Measurements from ENCODE around the gene LCLAT1.
A peak's percentile ranks its signal among the peaks of the same experiment; 100 is the strongest.

Gene LCLAT1

DNA sequence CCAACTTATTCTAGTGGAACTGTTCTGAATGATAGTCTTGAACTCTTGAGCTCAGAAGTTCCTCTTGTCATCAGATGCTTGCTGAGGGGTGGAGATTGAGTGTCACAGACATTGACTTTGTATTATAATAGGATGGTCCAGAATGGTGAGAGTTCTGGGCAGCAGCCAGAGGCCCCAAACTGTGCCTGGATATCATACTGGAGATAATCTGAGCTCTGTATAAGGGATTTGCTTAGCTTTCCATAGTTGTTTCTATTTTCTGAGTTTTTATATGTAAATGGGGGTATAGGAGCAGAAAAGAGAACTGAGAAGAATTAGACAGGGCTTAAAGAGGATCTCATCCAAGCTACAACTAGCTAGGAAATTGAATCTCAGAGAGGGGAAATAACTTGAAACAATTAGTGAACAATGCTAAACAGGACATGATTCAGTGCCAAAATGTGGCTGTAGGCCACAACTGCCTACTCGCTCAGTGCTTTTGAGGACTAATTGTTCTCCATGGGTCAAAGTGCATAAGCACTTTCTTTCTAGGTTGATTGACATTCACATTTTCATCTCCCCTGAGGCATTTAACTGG lies 10.1 kb upstream of the LCLAT1 start:
- POLR2A ChIA-PET: no interaction called here
- TF ChIP-seq ZNF585B (tag by site-specific recombination; IDR thresholded peaks at IDR 0.05): peak; percentile 80
- TF ChIP-seq, protein P1, sequence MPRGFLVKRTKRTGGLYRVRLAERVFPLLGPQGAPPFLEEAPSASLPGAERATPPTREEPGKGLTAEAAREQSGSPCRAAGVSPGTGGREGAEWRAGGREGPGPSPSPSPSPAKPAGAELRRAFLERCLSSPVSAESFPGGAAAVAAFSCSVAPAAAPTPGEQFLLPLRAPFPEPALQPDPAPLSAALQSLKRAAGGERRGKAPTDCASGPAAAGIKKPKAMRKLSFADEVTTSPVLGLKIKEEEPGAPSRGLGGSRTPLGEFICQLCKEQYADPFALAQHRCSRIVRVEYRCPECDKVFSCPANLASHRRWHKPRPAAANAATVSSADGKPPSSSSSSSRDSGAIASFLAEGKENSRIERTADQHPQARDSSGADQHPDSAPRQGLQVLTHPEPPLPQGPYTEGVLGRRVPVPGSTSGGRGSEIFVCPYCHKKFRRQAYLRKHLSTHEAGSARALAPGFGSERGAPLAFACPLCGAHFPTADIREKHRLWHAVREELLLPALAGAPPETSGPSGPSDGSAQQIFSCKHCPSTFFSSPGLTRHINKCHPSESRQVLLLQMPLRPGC (tag by site-specific recombination; IDR thresholded peaks at IDR 0.05): no peak
- CTCF ChIA-PET: no interaction called here

GRCh38 chr2:30437809-30438548 lies 9.1 kb upstream of the LCLAT1 start:
- ChIA-PET POLR2A (no interaction called here), CTCF (no interaction called here)
- no peaks in the 10 kb centered on the region for H3K9me3 ChIP-seq (ENCODE audit: control insufficient read depth, insufficient read depth, low read depth, low read length)
- no peak overlapping the region for H3K4me3 ChIP-seq (ENCODE audit: low read depth, low read length)
- TF ChIP-seq GLIS1 (tag by site-specific recombination; IDR thresholded peaks at IDR 0.05) (no peak), ZNF324 (tag by site-specific recombination; IDR thresholded peaks at IDR 0.05) (no peak), ZFP37 (tag by site-specific recombination; IDR thresholded peaks at IDR 0.05) (no peak), ZNF837 (tag by site-specific recombination; IDR thresholded peaks at IDR 0.05) (no peak), ZNF112 (tag by site-specific recombination; IDR thresholded peaks at IDR 0.05) (no peak), KLF7 (tag by site-specific recombination; IDR thresholded peaks at IDR 0.05; ENCODE audit: borderline replicate concordance) (no peak), IKZF3 (tag by site-specific recombination; IDR thresholded peaks at IDR 0.05) (no peak), REPIN1 (tag by site-specific recombination; IDR thresholded peaks at IDR 0.05; ENCODE audit: low read depth) (no peak), TRIM28 (IDR thresholded peaks at IDR 0.05; ENCODE audit: borderline replicate concordance, low read length) (no peak), BCL6B (tag by site-specific recombination; IDR thresholded peaks at IDR 0.05) (no peak), ZBTB48 (tag by site-specific recombination; IDR thresholded peaks at IDR 0.05) (no peak), KLF8 (tag by site-specific recombination; IDR thresholded peaks at IDR 0.05) (no peak), PRDM6 (tag by site-specific recombination; IDR thresholded peaks at IDR 0.05) (no peak), ZNF521 (tag by site-specific recombination; IDR thresholded peaks at IDR 0.05) (no peak), ZNF843 (tag by site-specific recombination; IDR thresholded peaks at IDR 0.05) (no peak)
- TF ChIP-seq, protein P2, sequence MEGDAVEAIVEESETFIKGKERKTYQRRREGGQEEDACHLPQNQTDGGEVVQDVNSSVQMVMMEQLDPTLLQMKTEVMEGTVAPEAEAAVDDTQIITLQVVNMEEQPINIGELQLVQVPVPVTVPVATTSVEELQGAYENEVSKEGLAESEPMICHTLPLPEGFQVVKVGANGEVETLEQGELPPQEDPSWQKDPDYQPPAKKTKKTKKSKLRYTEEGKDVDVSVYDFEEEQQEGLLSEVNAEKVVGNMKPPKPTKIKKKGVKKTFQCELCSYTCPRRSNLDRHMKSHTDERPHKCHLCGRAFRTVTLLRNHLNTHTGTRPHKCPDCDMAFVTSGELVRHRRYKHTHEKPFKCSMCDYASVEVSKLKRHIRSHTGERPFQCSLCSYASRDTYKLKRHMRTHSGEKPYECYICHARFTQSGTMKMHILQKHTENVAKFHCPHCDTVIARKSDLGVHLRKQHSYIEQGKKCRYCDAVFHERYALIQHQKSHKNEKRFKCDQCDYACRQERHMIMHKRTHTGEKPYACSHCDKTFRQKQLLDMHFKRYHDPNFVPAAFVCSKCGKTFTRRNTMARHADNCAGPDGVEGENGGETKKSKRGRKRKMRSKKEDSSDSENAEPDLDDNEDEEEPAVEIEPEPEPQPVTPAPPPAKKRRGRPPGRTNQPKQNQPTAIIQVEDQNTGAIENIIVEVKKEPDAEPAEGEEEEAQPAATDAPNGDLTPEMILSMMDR (tag by site-specific recombination; IDR thresholded peaks at IDR 0.05): no peak
- no peaks in the 10 kb centered on the region for H3K4me1 ChIP-seq (ENCODE audit: control insufficient read depth, insufficient read depth, low read length)
- no peaks in the 10 kb centered on the region for H3K36me3 ChIP-seq (ENCODE audit: control insufficient read depth in 2 of 2, insufficient read depth in 1 of 2, low read length in 2 of 2)
- H3K27ac ChIP-seq (ENCODE audit: extremely low read depth, low read depth, low read length): no peak overlapping the region

More for the DNA sequence above, 10.1 kb upstream of the LCLAT1 start:
- no peaks in the 10 kb centered on the region for H3K9me3 ChIP-seq (ENCODE audit: control insufficient read depth, insufficient read depth, low read depth, low read length)
- no peaks in the 10 kb centered on the region for H3K36me3 ChIP-seq (ENCODE audit: control insufficient read depth in 2 of 2, insufficient read depth in 1 of 2, low read length in 2 of 2)
- no peak overlapping the region for H3K4me3 ChIP-seq (ENCODE audit: low read depth, low read length)
- no peak overlapping the region for H3K27ac ChIP-seq (ENCODE audit: extremely low read depth, low read depth, low read length)
- no peaks in the 10 kb centered on the region for H3K4me1 ChIP-seq (ENCODE audit: control insufficient read depth, insufficient read depth, low read length)

Data from HEK293 (cell line).